Left lobe of liver (tissue), 2 donors: Measurements from ENCODE around the gene MAP7D1. TPM values are rescaled to one million over a fixed set of nuclear protein-coding genes. Genes with fewer than 3 reads are reported as not detected.
A peak's percentile ranks its signal among the peaks of the same experiment; 100 is the strongest.
"Not testable (repeated sequence)": the region's sequence is repeated elsewhere in the genome, so short reads cannot be mapped to it uniquely, and the experiment has no call there.

Experiments used
- ATAC-seq: fragments of 200-7000 bp; cut with Tn5 transposase; one replicate; pipeline ENCODE4 v1.9.1; 2020; ENCODE audit warnings: mild to moderate bottlenecking, moderate library complexity
- DNase-seq: peaks from one replicate; pipeline ENCODE4 v3.0.0-alpha.2; 2020; ENCODE audit warnings: low spot score
- total RNA-seq: library from RNA; stranded (reverse); gene quantifications from one replicate; pipeline ENCODE4 v1.2.1, GENCODE V29; 2021
- donor health status: DM: no; HTN: no; CAD: no; lungs with moderate emphysema.
- donor health status: DM: no; HTN: yes; CAD: no.

Gene MAP7D1
- total RNA-seq, 1 donor from 2014 or later = 13.3 TPM

DNA sequence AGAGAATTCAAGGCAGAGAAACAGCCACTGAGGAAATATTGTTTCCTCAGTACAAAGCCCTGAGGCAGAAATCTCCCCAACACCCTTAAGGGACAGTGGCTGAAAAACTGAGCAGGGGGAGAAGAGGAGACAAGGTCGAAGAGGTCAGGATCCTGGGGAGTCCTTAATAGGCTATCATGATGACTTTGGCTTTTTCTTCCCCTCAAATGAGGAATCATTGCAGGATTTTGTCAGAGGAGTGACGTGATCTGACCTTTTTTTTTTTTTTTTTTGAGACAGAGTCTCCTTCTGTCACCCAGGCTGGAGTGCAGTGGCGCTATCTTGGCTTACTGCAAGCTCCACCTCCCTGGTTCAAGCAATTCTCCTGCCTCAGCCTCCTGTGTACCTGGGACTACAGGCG is 10.2 kb downstream of the MAP7D1 start:
- DNase-seq (no peak), ATAC-seq (no peak)

GRCh38 chr1:36166938-36167905 is 11.3 kb downstream of the MAP7D1 start:
- DNase-seq (no peak), ATAC-seq (no peak)

- no peak for DNase-seq
- no peak for ATAC-seq
These were observed 12.6 kb downstream of the MAP7D1 start for GRCh38 chr1:36168514-36168913.

DNA sequence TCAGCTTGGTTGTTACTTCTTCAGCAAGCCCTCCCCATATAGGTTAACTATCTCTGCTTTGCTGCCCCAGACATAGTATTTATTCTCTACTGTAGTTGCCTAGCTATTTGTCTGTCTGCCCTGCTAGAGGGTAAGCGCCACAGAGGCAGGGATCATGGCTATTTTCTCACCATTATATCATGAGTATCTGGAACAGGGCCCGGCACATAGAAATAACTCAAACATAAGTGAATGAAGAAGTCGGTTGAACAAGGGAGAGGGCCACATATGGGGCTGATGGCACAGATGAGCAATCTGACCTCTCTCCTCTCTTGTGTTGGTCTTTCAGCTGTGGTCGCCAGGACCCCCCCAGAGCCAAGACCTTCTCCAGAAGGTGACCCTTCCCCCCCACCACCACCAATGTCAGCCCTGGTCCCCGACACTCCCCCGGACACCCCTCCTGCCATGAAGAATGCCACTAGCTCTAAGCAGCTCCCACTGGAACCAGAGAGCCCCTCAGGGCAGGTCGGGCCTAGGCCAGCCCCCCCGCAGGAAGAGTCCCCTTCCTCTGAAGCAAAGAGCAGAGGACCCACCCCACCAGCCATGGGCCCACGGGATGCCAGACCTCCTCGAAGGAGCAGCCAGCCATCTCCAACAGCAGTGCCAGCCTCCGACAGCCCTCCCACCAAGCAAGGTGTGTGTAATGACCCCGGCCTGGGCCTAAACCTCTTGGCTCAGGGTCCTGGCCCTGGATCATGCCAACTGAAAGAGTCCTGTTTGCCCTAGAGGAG is 14.9 kb downstream of the MAP7D1 start:
- ATAC-seq = no peak
- no peak for DNase-seq

DNA sequence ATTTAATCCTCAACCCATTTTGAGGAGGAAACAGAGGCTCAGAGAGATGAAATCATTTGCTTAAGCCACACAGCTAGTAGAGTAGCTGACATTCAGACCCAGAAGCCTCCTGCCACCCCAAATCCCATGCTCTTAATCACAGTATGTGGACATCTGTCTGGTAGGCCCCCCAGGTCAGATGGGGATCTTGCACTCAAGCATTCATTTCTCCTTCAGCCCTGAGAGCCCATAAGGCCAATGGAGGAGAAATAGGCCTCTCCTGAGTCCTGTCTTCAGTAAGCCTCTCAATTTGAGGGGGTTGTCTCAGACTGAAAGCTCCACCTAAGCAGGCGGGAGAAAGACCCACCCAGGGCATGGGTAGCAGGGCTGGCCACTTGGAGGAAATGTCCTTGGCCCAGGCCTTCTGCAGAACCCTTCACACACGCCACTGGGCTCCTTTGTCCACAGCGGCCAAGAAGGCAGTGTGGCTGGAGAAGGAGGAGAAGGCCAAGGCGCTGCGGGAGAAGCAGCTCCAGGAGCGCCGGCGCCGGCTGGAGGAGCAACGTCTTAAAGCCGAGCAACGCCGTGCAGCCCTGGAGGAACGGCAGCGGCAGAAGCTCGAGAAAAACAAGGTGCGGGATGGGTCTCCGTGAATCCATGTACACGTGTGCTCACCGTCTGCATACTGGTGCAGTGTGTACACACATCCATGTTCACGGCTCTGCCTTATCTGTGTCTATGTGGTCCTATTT is 16.2 kb downstream of the MAP7D1 start:
- DNase-seq (no peak), ATAC-seq (no peak)

- no peak for DNase-seq
- ATAC-seq = no peak
These were observed 17.0 kb downstream of the MAP7D1 start for GRCh38 chr1:36172983-36173382.

DNA sequence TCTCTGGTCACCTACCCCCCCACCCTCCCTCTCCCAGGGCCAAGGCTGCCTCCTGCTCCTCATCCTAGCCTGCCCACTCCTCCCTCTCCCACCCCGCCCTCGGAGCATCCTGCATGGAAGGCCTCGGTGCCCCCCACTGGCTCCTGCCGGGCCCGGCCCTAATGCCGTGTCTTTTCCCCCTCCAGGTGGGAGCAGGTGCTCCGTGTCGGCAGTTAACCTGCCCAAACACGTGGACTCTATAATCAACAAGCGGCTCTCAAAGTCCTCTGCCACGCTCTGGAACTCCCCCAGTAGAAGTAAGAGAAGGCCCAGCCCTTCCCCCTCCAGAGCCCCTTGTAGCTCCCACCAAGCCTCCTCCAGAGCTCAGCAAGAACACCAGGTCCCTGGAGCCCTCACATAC is 18.8 kb downstream of the MAP7D1 start:
- no peak for DNase-seq
- ATAC-seq = no peak

DNA sequence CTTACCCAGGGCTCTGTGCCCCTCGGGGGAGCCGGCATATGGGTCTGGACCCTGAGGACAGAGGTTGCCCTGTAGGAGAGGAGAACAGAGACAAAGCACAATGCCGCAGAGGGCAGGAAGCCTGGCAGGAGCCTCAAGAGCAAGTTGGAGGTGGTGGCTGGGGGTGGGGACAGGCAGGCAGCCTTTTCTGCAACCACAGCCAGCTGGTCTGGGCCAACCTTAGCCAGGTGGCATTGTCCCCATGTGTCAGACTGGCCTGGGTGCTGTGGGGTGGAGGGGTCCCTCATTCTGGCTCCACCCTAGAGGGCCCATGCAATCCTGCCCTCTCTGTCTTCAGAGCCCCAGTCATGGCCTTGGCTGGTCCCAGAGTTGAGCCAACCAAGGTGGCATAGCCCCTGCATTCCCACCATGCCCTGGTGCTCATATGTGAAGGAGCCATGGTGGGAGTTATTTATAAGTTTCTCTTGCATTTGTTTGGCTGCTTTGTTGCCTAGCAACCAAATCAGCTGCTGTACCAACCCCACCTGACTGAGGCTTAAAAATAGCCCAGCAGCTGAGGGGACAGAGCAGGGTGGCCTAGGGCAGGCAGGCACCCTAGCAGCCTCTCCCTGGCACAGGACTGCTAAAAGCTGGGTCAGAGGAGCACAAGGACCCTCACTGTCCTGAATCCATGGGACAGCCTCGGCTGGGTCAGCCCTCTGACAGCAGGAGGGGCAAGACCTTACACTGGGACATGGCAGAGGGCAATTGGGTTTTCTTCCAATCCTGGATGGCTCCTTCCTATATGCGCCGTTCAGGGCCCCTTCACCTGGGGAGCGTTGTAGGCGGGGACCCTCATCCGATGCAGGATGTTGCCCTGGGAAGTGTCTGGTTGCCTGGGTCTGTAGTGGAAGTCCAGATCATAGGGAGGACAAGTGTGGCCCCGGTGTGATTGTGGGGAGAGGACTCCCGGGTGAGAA is 19.5 kb downstream of the MAP7D1 start:
- DNase-seq (no peak), ATAC-seq (no peak)

DNA sequence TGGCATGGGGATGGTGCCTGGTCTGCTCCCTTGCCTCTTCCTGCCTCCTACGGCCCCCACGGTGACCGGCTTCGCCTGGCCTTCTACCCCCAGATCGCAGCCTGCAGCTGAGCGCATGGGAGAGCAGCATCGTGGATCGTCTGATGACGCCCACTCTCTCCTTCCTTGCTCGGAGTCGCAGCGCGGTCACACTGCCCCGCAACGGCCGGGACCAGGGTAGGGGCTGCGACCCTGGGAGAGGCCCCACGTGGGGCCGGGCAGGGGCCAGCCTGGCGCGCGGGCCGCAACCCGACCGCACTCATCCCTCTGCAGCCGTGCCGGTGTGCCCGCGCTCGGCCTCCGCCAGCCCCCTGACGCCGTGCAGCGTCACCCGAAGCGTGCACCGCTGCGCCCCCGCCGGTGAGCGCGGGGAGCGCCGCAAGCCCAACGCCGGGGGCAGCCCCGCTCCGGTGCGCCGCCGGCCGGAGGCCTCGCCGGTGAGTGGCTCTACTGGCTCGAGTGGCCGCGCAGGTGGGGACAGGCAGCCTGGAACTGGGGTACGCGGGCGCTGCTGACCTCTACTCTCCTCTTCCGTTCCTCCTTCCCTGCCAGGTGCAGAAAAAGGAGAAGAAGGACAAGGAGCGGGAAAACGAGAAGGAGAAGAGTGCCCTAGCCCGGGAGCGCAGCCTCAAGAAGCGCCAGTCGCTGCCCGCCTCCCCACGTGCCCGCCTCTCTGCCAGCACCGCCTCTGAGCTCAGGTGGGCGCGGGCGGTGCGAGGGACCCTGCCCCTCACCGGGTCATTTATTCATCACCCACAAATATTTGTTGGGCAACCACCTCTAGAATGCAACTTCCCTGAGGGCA is 20.4 kb downstream of the MAP7D1 start:
- no peak for DNase-seq
- no peak for ATAC-seq

DNA sequence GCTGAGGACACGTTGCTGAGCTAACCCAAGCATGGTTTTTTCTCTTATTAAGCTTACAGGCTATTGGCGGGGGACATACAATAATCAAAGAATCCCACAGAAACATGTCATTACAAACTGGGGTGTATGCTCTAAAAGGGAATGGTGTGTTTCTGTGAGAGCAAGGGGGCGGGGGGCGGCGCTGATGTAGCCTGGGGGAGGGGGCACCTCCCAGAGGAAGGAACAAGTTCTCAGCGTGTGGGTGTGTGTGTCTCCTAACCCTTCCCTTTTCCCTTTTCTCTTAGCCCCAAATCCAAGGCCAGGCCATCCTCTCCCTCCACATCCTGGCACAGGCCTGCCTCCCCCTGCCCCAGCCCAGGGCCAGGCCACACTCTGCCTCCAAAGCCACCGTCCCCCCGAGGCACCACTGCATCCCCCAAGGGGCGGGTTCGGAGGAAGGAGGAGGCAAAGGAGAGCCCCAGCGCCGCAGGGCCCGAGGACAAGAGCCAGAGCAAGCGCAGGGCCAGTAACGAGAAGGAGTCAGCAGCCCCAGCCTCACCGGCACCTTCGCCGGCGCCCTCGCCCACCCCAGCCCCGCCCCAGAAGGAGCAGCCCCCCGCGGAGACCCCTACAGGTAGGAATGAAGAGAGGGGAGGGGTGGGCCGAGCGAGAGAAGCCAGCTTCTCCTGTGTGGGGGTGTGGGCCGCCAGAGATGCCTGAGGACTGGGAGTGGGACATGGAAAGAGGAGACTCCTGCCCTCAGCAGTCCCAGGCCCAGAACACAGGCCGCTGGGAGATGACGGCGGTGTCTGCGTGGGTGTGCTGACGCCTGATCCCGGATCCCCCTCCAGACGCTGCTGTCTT is 21.9 kb downstream of the MAP7D1 start:
- ATAC-seq (peak; percentile 3), DNase-seq (no peak)

- peak; percentile 86 for DNase-seq
- ATAC-seq = peak; percentile 96
These were observed 22.7 kb downstream of the MAP7D1 start for GRCh38 chr1:36178471-36179219.

GRCh38 chr1:36179220-36179600 is 23.2 kb downstream of the MAP7D1 start:
- peak; percentile 11 for ATAC-seq
- no peak for DNase-seq

DNA sequence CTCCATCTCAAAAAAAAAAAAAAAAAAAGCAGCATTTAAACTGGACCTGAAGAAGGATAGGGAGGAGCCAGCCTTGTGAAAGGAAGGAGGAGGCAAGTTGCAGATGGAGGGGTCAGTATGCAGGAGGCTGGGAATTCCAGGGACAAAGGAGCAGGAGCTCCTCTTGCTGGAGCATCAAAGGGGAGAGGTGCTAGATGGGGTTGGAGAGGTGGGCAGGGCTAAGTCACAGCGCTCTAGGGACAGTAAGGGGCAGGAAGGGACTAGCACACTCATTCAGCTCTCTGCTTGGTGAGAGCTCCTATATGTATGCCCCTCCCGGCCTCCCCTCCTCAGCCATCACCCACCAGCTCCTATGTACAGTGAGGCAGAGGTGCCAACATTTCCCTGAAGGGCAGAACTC is 26.8 kb downstream of the MAP7D1 start:
- ATAC-seq (no peak), DNase-seq (no peak)

DNA sequence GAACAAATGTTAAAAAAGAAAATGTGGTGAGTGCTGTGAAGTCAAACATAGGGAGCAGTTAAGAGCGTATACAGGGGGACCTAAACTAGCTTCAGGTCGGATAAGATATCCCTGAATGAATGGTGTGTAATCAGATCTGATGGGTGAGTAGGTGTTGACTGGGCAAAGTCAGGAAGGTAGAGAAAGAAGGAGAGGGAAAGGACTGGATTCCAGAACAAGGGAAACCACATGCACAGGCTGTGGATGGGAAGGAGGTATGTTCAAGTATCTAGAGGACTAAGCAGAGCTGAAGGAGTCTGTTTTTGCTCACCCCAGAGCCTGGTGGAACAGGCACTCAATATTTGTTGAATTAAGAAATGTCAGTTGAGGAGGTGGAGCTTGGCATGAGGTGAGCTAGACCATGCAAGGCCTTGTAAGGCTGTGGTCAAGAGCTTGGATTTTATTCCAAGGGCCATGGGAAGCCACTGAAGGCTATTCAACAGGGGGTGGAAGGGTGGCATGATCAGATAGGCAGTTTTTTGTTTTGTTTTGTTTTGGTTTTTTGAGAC is 27.4 kb downstream of the MAP7D1 start:
- no peak for ATAC-seq
- no peak for DNase-seq

DNA sequence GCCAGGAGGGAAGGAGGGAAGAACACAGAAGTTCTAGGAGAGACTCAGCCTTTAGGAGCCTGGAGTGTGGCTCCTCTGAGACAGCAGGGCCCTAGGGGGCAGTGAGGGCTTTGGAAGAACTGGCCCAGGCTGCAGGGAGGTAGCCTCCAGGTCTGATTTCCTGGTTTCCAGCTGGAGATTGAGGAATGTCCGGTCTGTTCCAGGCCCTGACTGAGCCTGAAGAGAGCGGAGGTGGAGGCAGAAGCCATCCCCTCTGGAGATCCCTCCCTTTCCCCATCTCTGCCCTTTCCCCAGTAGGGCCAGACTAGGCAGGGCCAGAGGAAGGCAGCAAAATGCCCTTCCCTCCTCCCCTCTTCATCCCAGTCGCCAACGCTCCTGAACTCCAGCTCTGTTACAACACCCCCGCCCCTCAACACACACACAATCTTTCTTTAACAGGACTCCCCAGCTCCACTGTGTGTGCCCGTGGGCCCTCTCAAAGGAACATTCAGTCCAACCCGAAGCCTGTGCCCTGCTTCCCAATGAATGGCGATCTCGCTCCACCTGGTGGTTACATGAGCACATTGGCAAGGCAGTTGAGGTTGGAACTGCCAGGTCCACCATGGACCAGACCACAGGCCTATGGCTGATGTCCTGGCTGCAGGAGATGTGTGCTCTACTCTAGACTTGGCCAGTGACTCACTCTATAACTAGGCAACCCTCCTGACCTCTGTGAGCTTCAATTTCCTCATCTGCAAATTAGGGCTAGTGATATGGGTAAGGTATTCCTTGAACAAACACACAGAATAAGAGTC is 32.0 kb downstream of the MAP7D1 start:
- peak; percentile 99 for ATAC-seq
- DNase-seq = peak; percentile 84

DNA sequence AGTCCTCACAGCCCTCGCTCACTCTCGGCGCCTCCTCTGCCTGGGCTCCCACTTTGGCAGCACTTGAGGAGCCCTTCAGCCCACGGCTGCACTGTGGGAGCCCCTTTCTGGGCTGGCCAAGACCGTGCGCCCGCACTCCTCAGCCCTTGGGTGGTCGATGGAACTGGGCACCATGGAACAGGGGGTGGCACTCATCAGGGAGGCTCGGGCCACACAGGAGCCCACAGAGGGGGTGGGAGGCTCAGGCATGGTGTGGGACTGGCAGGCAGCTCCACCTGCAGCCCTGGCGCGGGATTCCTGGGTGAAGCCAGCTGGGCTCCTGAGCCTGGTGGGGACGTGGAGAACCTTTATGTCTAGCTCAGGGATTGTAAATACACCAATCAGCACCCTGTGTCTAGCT is 40.8 kb downstream of the MAP7D1 start:
- DNase-seq = not testable (repeated sequence)

More for the DNA sequence above, 40.8 kb downstream of the MAP7D1 start:
- ATAC-seq = not testable (repeated sequence)
